Skeletal muscle cell (primary cell): ENCODE measurements around the gene IPO4.
"Not testable (repeated sequence)": the region's sequence is repeated elsewhere in the genome, so short reads cannot be mapped to it uniquely, and the experiment has no call there.

Experiments used
- DNase-seq: peaks from one replicate; pipeline ENCODE4 v3.0.0-alpha.2; 2010; ENCODE audit warnings: low read depth
- H3K4me3 ChIP-seq: 2 replicates; pipeline ENCODE4 v1.5.1; 2011; ENCODE audit warnings: low read depth, mild to moderate bottlenecking, control low read depth, low read length, moderate library complexity

IPO4 gene, protein sequence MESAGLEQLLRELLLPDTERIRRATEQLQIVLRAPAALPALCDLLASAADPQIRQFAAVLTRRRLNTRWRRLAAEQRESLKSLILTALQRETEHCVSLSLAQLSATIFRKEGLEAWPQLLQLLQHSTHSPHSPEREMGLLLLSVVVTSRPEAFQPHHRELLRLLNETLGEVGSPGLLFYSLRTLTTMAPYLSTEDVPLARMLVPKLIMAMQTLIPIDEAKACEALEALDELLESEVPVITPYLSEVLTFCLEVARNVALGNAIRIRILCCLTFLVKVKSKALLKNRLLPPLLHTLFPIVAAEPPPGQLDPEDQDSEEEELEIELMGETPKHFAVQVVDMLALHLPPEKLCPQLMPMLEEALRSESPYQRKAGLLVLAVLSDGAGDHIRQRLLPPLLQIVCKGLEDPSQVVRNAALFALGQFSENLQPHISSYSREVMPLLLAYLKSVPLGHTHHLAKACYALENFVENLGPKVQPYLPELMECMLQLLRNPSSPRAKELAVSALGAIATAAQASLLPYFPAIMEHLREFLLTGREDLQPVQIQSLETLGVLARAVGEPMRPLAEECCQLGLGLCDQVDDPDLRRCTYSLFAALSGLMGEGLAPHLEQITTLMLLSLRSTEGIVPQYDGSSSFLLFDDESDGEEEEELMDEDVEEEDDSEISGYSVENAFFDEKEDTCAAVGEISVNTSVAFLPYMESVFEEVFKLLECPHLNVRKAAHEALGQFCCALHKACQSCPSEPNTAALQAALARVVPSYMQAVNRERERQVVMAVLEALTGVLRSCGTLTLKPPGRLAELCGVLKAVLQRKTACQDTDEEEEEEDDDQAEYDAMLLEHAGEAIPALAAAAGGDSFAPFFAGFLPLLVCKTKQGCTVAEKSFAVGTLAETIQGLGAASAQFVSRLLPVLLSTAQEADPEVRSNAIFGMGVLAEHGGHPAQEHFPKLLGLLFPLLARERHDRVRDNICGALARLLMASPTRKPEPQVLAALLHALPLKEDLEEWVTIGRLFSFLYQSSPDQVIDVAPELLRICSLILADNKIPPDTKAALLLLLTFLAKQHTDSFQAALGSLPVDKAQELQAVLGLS

DNA sequence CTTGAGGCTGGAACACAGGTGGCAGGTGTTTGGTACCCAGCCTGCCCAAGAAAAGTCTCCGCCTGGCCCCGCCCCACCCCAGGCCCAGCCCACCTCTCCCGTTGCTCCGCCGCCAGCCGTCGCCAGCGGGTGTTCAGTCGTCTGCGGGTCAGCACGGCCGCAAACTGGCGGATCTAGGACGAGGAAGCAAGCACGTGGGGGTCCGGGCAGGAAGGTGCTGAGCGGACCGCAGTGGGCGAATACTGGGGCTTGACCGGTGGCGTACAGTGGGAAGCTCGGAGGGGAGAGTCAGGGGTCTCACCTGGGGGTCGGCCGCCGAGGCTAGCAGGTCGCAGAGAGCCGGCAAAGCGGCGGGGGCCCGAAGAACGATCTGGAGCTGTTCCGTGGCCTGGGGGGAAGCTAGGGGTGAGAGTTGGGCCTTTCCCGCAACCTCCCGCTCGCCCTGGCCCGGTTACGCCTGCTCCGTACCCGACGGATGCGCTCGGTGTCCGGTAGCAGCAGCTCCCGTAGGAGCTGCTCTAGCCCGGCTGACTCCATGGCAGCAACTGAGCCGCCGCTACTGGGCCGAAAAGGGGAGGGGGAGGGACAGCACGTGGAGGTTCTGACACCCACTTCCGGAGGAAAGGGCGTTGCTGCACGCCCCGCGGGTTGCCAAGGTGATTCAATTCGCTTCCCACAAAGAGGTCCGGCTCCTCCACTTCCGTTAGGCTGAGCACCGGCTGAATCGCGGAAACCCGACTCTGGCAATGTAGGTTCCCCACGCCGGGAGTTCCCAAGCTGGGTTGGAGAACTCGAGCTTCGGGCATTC lies at the start of gene IPO4:
IPO4 (minus strand) TSS at position 566 of the 808 bp plus-strand sequence; CDS start at position 537, 29 bp downstream.
- peak; percentile 94 for DNase-seq
- H3K4me3 ChIP-seq: peak within 1 kb of the TSS; percentile 83

DNA sequence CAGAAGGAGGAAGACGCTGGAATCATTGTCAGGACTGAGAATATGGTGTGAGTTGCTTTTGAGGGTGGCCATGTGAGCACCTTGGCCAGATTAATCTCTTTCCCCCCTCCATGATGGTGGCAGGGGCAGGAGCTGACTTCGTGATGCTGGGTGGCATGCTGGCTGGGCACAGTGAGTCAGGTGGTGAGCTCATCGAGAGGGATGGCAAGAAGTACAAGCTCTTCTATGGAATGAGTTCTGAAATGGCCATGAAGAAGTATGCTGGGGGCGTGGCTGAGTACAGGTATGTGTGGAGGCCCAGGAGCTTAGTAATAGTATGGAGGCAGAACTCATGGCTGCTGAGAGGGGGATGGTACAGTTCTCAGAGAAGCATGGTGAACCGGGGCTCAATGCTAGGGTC lies 49.5 kb upstream of the IPO4 start:
- H3K4me3 ChIP-seq: no peak overlapping the region
- no peak for DNase-seq

DNA sequence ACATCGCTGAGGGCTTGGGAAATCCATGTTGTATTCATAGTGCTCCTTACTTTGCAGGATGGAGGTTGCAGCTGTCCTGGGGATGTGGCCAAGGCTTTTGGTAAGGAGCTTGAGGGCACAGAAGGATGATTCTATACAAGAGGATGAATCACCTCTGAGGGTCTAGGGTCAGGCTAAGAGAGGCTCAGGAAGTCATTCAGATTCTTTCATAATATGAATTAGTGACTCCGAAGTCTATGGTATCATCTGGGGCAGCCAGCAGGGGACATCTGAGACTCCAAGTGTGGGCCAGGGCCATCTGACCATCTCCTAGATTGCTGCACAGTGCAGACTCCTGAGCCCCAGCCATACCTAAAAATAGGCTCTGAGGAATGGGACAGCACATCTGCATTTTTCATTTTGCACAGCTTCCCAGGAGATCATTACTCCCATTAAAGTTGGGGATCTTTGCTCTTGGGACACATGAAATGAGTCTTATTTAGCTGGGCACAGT lies 48.9 kb upstream of the IPO4 start:
- DNase-seq: no peak
- no peak overlapping the region for H3K4me3 ChIP-seq

DNA sequence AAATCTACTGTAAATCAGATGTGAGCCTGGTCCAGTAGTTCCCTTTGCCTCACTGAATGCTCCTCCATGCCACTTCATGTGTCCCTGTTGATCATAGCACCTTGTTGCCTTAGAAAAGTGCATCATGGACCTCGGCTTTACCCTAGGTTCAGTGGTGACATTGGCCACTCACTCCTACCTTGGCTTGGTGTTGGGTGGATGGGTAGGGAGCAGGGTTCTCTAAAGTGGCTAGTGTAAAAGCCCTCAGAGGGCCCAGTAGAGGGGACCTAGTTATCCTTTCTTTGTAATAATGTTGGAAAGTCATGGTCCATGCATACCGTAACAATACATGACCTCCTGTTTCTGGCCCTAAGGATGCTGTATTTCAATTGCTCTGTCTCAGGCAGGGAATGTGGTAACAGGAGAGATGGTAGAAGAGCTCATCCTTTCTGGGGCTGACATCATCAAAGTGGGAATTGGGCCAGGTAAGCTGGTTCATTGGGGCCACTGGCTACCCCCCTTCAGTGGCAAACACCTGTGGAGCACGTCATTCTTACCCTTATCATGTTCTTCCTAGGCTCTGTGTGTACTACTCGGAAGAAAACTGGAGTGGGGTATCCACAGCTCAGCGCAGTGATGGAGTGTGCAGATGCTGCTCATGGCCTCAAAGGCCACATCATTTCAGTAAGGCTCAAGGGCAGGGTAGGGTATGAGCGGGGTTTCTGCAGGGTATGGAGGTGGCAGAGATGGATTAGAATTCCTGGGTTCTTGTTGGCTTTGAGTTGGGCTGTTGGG lies 48.3 kb upstream of the IPO4 start:
- no peak for DNase-seq
- no peak overlapping the region for H3K4me3 ChIP-seq

DNA sequence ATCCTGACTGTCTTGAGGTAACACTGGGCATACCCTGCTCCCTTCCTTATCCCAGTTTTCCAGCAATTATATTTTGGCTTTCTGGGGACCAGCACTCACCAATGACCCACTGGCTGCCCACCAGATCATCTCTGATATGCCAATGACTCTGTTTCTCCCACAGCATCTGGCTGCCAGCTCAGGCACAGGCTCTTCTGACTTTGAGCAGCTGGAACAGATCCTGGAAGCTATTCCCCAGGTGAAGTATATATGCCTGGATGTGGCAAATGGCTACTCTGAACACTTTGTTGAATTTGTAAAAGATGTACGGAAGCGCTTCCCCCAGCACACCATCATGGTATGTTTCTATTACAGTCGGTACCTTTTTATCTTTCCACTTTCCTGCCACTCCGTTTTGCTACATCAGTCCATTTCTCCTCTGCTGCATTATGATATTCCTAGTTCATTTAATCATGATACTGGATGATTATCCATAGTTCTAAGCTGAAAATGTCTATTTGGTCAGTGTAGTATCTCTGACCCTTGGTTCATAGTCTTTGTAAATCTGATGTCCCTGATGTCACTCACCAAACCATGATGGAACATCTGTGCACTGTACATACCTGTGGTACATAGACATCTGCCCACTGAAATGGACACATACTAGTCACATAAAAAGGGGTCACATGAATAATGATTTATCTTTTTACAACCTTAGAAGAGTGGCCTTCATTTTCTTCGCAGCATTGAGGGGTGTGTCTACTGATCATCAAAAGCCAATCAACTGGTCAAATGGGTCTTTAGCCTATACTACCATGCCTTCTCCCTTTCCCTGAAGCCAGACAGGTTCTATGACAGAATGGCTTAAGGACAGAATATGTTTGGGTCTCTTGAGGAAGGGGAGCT lies 47.4 kb upstream of the IPO4 start:
- H3K4me3 ChIP-seq: no peak overlapping the region
- DNase-seq: no peak

DNA sequence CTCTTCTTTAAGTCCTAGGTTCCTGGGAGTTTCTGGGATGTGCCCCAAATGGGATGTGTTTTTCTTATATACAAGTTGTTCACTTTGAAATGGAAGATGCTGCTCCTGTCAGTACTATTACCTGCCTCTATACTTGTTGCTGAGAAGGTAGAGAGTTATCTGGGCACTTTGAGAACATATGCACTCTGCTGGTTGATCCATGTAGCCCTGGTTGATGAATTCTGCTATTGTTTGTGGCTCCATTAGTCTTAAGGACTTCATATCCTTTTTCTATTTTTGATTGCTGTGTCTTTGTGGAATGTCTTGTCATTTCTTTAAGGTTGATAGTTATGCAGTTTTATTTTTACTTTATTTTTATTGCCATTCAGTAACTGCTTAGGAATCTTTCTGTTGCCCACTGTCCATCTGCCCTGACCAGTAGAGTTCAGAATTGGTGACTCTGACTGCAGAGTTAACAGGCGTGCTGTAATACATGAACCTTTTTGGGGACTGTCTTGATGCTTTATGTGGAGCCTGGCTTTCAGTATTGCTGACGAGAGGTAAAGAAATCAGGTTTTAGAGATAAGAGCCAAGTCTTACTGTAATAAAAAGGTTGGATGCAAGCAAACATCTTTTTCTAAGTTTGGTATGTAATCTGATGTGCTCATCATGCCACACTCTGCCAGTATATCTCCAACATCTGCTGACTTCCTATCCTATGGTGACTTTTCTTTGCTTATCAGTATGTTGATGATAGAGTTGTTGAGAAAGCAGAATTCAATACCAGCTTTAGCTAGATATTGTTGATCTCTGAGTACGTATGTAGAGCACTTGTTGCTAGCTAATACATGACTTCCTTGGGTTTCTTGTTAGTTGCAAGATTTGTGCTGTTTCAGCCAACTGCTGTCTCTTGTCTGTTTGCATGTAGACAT lies 45.7 kb upstream of the IPO4 start:
- no peak for DNase-seq
- no peak overlapping the region for H3K4me3 ChIP-seq

DNA sequence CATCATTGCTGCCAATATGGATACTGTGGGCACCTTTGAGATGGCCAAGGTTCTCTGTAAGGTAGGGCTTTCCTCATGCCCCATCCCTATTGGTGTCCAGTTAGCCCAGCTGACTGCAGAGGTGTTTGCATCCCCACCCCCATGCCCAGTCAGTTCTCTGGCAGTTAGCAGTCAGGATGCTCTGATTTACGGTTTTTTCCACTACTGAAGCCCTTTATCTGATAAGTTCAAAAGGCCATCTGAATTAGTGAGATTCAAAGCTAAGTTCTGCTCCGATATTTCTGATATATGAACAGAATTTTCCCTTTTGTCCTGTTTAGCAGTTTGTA lies 44.9 kb upstream of the IPO4 start:
- DNase-seq: no peak
- H3K4me3 ChIP-seq: peak overlapping the region; percentile 90

DNA sequence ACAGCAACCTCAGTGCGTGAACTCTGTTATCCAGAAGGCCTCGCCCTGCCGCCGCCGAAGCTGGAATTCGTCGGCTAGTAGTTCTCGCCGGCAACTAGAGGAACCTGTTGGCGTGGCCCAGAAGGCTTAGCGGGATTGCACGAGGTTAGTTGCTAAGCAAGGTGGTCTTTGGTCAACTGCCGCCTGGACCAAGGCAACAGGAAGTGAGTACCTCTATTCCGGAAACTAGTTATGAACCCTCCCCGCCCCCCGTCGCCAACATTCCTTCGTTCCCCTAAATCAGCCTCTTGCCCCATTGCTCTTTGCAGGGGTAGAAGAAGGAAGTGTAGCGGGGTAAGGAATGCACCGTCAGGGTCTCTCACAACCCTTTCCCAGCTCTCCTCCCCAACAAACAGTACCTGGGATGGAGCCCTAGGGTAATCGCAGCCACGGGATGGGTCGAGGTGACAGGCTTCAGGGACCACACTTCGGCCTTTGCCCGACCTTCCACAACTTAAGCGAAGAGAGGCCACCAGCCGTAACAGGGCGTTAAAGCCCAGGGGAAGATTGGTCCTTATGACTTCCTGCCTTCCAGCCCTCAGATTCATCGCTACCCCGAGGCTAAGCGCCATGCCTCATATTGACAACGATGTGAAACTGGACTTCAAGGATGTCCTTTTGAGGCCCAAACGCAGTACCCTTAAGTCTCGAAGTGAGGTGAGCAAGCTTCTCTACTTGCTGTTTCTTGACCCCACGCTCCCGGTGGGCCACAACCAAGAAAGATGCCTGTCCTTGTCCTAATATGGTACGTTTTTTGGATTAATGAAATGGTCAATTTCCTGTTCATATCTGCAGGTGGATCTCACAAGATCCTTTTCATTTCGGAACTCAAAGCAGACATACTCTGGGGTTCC lies 44.3 kb upstream of the IPO4 start, which contains the start of gene GMPR2:
GMPR2 (plus strand) TSS at position 285 of the 893 bp plus-strand sequence; CDS start at position 610, 325 bp downstream.
- H3K4me3 ChIP-seq: peak within 1 kb of the TSS; percentile 90
- DNase-seq: no peak

DNA sequence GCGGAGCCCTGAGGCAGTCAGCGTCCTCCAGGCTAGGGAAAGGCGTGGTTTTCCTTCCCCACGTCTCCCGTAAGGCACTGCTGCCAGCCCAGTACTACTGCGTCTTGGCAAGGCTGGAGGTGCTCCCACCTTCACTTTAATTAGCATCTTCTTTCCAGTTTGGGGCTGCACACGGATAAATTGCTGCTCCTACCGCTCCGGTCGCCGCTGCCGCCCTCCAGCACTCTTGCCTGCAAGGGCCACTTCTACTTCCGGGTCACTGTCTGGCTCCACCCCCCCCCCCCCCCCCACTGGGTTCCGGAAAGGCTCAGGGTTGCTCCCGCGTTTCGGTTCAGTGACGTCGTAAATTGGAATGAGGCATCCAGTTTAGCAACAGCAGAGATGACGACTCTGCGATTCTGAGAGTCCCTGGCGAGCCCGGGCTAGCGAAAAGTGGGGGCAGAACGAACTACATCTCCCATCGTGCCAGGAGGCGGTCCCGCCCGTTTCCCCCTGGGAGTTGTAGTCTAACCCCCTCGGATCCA lies 43.6 kb upstream of the IPO4 start, which contains the start of gene NEDD8:
NEDD8 (minus strand) TSS at position 247 of the 524 bp plus-strand sequence; CDS start at position 147, 100 bp downstream.
- DNase-seq: peak; percentile 92
- peak within 1 kb of the TSS; percentile 90 for H3K4me3 ChIP-seq

DNA sequence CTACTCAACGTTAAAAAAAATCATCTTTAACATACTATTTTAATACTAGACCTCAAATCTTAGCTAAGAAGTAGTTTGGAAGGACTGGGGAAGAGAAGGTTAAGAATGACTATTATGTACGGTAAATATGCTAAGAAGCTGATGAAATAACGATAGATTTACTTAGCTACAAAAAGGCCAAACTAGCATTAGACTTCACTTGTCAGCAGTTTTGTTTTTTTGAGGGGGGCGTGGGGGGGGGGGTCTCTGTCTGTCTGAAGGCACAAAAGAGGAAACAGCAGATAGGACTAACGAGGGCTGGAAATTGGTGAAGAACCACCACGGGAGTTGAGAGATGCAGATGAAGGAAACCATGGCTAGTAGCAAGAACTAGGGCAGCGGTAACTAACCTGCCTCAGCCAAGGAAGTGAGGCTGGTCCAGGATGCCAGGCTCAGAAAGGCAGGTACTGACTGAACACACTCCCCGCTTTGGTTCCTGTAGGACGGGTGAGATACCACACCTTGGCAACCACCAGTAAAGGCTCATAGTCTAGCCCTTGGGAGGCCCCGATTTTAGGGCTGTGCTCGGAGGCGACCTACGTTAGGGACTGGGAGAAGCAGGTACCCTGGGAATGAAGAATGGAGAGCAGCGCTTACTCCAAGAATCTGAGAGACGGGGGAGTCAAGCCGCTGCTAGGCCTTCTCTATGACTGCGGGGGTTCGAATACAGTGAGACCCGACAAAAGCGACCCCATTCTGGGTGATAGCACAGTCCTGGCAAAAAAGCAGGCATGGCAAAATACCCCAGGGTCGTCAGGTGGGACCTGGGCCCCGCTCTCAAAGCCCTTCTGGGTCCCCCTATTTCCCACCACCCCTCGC lies 42.9 kb upstream of the IPO4 start:
- no peak for DNase-seq
- H3K4me3 ChIP-seq: peak overlapping the region; percentile 90

DNA sequence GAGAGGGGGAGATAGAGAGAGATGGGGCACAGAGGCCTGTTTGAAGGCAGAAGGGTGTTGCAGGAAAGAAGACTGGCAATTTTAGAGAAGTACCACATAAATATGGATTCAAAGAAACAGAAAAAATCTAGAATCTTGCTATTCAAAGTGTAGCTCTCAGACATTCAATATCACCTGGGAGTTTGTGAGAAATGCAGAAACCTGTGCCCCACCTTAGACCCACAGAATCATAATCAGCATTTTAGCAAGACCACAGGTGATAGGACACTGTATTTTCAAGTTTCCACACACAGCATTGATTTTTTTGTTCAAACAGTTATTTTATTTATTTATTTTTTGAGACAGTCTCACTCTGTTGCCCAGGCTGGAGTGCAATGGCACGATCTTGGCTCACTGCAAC lies 40.3 kb upstream of the IPO4 start:
- no peak overlapping the region for H3K4me3 ChIP-seq
- DNase-seq: no peak

DNA sequence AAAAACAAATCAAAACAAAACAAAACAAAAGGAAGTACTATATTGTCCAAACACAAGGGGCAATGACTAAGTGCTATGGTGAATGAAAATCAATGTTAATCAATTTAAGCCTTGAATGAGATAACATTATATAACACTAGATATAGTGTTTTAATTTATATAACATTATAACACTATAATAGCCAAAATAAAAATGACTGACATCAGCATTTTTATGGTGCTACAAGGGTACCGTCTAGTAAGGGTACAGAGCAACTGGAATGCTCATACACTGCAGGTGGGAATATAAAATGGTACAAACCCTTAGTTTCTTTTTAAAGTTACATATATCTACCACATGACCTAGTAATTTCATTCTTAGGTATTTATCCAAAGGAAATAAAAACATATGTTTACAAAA lies 37.9 kb upstream of the IPO4 start:
- DNase-seq: no peak
- no peak overlapping the region for H3K4me3 ChIP-seq

DNA sequence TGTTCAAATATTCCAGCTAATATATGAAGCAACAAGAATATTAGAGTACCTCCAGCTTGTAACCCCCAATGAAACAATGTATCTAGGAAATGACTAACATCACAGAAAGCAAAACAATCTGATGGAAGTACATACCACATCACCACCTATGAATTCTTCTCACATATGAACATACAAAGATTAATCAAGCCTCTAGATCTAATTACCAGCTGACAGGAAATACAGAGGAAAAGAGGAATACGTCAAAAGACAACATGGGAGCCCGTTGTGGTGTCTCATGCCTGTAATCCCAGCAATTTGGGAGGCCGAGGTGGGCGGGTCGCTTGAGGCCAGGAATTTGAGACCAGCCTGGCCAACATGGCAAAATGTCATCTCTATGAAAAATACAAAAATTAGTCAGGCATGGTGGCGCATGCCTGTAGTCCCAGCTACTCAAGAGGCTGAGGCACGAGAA lies 36.0 kb upstream of the IPO4 start:
- DNase-seq: peak; percentile 33
- H3K4me3 ChIP-seq: no peak overlapping the region

DNA sequence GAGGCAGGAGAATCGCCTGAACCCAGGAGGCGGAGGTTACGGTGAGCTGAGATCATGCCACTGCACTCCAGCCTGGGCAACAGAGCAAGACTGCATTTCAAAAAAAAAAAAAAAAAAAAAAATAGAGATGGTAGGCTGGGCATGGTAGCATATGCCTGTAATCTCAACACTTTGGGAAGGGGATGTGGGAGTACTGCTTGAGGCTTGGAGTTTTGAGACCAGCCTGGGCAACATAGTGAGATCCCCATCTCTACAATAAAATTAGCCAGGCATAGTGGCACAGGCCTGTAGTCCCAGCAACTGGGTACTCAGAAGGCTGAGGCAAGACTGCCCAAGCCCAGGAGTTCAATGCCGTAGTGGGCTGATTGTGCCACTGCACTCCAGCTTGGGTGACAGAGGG lies 34.4 kb upstream of the IPO4 start:
- not testable (repeated sequence) for H3K4me3 ChIP-seq, DNase-seq
